RPMI7951 (cell line): ENCODE results near the gene ZIC1. TPM values are rescaled to one million over a fixed set of nuclear protein-coding genes. Genes with fewer than 3 reads are reported as not detected.
A peak's percentile ranks its signal among the peaks of the same experiment; 100 is the strongest.

Experiments
- DNase-seq: peaks from one replicate; pipeline ENCODE4 v3.0.0-alpha.2; 2012; ENCODE audit warnings: low read depth
- total RNA-seq: library from RNA; depleted of rRNA; stranded (reverse); fragments of >200 nt; shearing (Covaris generic); gene quantifications from 2 replicates; pipeline ENCODE4 v1.2.3, GENCODE V29; 2014; rRNA removed

The ZIC1 gene
- total RNA-seq, result 12.1 and 12.2 TPM in 2 replicates

DNA sequence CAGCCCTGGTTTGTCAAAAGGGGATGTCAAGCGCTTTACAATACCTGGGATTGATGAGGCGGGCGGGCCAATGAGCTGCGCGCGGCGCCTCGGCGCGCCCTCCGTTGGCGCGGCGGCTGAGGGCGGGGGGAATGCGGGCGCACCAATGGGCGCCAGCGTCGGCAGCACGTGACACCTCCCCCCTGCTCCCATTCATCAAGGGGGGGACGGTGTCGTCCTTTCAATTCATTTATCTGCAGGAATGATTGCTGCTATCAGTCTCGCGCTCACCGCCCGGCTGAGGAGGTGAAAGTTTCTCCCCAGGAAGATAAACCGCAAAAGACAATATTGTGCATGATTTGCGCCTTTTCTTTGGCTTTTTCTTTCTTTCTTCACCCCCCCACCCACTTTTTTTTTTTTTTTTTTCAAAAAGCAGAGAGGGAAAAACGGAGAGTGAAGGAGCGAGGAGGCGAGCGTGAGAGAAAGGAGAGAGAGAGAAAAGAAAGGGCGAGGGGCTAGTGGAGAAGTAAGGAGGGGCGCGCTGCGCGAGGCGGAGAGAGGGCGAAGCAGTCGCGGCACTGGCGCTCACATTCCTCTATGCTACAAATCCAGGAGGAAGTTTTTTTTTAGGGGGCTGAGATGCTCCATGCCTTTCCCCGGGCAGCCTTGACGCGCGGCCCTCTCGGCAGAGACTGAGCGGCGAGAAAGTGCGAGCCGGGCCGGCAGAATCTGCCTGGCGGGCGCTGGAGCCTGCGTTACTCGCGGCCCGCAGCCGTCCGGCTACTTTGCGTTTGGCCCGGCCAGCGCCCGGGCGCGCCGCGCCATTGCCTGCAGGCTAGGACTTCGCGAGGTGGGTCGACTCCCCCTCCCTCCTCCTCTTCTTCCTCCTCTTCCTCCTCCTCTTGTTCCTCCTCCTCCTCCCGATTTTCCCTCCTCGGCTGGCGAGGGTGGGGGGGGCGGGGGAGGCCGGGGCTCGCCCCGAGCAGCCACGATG is at the start of gene ZIC1:
TSS of gene ZIC1 (plus strand) at position 223 of the 973 bp plus-strand sequence. CDS start at position 971, 748 bp downstream.
- peak; percentile 87 for DNase-seq

DNA sequence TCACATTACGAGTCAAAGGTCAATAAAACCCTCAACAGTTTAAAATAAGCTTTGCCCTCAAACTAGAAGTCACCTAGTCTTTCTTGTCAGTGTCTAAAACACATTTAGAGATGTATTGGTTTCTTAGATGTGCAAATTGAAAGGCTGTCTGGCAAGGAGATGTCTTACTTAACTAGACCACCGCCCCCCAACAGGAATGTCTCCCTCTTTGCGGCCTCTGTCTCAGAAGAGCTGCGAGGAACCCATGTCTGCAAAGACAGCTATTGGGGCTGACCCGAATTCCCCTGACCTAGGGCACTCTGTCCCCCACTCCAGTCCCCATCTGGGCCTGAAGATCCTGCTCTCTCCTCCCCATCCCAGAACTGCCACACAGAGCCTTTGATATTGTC is 49.1 kb upstream of the ZIC1 start:
- DNase-seq, result no peak

DNA sequence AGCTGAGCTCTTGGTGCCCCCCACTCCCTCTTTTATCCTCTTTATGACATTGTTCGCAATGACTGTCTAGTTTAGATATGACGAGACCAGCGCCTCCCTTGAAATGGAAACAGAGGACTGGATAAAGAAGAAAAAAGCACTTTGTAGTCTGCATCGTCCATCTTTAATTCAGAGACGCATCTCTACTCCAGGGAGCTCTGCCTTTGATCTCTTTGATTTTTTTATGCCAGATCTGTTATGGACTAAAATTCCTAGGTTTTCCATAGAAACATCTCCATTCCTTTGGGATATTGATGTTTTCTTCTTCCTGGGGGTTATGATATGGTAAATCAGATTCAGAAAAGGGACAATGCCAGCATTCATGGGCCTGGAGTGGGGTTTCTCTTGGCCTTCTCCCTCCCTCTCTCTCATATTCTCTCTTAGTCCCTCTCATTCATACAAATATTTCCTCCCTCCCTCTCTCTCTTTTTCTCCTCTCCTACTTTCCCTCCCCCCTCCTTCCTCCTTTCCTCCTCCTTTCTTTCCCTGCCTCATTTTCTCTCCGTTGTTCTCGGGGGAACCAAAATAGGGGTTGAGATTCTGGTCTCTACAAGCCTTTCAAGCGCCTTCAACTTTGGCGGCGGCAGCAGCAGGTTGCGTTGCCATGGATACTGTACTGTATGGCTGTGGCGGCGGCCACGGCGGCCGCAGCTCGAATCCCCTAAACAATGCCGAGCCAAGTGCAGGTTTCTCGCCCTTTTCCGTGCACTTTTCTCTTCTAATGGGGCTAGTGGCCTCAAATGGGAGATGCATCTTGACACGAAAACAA is 48.3 kb upstream of the ZIC1 start:
- DNase-seq, result peak; percentile 24

DNA sequence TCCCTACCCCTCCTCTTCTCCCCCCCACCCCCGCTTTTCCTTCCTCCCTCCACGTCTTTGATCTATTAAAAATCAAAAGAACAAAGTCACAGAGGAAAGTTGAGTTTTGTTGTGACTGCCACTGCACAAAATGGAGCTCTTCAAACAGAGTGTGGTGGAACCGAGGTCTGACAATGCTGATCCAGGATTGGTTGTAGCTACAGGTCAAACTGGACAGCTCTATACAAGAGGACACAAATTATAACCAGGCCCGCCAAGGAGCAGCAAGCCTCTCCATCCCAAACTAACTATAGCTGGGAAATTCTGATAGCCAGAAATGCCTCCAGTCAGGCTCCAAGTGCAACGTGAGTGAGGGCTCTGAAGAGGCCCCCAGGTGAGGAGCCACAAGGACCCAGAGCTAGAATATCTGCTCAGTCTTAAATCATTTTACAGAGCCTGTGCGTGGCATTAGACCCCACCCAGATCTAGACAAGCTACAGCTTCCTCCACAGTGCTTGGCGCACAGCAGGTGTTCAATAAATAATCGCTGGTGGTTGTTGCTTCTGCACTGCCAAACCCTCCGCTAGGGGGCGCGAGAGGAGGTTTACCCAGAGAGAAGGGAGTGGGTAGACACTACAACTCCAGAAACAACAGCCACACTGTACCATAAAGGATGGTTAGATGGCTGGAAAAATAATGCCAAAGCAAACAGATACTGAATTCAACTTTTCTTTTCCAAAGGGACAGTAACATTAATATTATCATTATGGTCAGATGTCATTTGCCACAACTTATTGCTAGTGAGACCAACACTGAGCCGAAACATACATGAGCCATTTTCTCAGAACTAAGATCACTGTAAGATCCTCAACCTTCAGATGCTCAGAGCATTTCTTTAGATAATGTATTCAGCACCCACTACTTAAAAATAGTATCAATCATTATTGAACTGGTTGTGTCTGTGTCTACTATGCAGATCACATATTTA is 47.4 kb upstream of the ZIC1 start:
- DNase-seq, result peak; percentile 30

DNA sequence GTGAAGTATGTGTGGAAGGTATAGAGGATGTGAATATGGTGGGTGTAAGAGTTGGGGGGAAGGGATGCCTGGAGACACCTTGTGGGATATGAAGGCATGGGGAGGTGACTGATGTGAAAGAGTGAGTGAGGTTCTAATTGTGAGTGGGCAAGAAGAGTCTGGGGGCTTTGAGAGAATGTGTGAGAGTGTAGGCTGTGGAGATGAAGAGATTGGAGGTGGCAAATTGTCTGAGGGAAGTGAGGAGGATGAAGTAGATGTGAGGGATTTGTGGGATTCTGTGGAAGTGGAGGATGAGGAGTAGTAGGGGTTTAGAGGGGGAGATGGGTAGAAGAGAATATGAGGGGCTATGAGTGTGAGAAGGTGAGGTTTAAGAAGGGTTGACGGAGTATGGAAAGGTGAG is 44.4 kb upstream of the ZIC1 start:
- no peak for DNase-seq

DNA sequence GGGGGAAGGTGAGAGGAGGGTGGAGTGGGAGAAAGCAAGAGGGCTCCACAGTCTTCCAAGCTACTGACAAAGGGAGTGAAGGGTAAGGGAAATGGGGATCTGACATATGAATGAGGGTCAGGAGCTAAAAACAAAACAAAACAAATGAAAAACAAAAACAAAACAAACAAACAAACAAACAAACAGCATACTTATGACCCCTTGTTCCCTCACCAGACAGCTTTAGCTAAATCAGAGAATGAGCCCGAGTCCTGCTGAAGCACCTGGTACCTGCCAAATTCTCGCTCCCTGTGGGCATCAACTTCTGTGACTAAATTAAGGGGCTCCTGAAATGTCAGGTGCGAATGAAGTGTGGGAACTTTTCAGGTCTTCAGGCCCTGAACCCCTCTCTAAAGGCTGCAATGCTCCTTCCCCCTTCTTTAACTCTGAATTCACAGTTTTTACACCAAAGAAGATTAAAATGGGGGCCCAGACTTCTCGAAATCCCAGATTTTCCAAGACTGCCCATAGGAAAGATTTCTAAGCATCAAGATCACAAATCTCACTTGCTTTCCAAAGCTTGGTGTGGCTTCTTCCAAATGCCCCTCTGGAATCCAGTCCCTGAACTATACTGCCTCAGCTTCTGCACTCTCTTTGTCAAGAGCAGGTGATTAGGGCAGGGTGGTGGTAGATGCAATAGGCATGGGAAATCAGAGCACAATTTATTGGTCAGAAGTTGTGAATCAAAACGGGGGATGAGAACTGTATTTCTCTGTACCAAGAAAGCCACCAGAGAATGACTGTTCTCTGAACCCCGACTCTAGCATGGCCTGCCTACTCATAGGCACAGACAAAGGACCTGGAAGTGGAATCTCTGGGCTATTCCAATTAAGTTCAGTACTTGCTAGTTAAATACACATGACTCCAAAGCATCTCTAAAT is 43.7 kb upstream of the ZIC1 start:
- DNase-seq, result no peak

DNA sequence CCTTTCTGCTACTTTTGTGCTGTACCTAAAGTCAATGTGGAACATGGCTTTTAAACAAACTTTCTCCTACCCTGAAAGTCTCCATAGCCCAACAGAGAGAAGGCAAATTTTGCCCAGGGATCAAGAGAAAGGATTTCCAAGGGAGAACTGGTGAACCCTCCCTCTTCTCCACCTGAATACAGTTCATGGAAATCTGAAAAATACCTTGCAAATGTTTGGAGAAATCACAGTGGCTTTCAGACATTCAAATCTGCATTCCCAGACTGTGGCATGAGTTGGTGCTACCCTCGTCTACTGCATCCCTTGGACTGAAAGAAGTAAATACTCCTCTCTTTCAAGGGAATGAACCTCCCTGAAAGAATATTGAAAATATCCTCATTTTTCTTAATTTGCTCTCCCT is 41.5 kb upstream of the ZIC1 start:
- DNase-seq, result no peak

DNA sequence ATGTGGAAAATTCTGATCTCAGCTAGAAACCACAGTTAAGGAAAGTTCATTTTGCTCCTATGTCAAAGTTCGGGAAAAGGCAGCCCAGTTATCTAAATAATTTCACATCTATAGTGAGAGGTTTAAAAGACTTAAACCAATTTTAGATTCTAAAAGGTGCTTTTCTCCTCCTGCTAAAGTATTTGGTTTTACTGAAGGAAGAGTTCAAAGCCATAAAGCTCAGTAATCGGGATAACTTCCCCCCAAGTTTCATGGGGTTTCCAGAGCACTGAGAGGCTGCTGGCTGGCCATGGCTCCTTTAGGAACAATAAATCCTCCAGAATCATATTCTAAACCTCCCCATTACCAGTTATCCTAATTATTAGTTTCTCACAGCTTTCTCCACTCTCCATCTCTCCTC is 41.0 kb upstream of the ZIC1 start:
- DNase-seq, result no peak

DNA sequence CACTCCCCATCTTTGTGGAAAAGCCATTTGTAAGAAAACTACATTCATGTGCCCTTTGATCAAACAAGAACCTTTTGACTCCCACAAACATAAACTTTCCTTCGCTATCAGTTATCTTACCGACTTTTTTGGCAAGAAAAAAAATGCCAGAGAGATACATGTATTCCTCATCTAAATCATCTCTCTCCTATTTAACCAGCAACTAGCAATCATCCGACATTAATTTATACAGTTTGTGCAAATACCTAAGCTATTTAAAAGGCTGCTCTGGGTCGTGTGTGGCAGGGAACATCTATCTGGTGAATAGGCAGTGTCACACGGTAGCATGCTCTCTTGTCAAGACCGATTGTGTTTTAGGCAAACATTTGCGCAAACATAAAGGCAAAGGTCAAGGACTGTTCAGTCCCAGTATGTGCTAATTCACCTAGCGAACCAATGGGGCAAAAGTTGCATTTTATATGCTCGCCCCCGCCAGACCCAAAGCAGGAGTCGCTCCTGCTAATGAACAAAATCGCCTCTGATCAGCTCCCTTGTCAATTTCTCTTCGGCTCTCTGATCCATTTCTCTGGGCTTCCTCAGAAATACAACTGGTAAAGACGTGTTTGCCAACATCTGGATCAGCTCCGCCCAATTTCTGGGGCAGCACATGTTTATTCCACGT is 40.5 kb upstream of the ZIC1 start:
- DNase-seq, result no peak

DNA sequence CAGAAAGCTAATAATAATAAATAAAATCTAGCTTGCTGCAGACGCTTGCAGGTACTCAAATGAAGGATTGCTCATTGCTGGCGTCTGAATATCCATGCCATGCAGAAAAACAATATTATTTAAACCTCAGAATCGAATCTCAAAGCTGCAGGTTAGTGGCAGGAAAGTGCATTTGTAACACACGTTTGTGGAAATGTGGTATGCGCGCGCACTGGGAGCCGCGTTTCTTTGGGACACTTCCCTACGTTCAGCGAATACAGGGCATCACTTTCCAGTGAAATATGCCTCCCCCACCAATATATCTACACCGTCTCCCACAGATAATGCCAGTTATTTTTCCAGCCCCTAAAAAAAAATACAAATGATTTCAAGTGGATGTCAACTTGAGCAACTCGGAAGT is 39.9 kb upstream of the ZIC1 start:
- no peak for DNase-seq

DNA sequence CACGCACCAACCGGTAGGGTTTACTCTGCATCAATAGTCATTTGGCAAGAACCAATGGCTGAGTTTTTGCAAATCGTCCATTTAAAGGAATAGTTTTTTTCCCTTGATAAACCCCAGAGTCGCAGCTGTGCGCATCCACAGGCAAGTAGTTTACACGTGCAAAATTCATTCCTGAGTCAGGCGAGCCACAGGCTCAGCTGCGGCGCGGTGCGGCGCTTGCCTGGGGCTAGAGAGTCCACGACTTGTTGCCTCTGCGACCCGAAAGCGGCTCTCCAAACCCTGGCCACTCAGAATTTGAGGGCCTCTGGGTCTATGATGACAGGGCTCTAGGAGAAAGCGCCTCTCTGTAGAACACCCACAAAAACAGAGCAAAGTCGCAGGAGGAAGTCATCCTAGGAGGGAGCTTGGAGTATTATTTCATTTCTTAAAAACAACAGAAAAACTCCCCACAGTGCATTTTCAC is 39.5 kb upstream of the ZIC1 start:
- peak; percentile 20 for DNase-seq

DNA sequence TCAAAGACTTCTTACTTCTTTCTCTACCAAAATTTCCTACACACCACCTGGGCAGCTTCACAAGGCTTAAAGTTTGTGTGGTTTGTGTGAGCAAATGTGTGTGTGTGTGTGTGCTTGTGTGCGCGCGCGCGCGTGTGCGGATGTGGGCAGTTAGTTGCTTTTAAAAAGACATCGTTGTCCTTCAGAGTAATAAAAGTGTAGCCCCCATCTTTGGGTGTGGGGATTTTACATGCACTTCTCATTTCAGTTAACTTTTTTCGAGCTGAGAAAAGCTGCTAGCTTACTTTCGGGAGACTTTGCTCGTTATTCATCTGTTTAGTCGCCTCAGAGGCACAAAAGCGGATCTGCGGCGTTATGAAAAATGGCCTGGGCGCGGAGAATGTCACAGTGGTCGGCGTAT is 38.8 kb upstream of the ZIC1 start:
- no peak for DNase-seq

DNA sequence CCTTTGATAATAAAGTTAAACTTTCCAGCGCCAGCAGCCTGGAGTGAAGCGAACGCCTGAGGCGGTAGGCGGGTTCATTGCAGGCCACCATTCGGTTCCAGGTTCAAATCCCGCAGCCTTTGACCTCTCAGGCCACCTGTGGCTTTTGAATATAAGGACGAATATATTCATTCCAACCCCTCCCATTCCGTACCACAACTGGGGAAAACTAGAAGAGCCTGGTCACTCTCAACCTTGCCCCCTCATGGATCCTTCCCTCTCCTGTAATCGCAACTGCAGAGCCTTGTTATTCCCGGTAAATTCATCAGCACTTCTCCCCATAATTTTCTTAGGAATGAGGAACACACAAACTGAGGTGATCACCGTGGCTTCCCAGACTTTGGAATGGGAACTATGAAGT is 38.0 kb upstream of the ZIC1 start:
- no peak for DNase-seq

DNA sequence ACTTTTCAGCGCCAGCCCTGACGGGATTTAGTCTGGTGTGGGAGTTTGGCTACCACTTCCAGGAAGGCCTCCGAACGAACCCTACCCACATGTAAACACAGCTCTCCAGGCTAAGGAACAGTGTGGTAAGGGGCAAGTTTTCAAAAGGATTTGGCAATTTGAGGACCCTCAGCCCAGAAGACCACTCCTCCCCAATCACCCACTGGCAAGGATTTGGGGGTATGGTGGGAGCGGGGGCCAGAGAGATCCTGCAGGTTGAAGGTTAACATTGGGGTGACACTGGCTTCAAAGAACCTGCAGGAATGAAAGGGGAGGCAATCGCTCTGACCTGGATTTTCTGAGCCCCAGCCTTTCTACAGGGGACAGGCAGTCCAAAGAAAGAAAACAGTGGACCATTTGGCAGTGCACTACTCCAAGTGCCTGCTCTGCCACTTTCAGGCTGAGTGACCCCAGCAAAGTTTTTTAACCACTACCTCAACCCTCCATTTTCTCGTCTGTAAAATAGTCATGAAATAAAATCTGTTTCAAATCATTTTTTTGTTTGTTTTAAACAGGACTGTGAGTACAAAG is 37.3 kb upstream of the ZIC1 start:
- no peak for DNase-seq

DNA sequence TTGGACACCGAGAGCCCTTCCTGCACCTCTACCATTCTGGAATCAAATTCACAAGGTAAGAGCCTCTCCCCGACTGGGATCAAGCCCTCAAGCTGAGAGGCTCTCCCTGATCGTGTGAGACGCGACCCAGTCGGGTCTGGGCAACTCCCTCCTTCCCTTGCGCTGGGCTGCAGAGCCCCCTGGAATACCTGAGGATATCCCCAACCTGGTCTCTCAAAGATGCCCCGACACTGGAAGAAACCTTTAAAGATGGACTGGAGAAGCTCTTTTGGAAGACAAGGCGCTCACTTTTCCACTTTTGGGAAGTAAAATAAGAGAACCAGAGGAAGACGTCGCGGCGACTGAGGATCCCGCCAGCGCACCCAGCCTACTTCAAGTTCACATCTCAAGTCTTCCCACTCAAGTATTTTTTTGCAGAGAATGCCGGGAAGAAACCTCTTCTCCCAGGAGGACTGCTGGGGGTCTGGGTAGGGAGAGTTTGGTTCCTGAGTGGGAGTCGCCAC is 36.6 kb upstream of the ZIC1 start:
- DNase-seq, result no peak

DNA sequence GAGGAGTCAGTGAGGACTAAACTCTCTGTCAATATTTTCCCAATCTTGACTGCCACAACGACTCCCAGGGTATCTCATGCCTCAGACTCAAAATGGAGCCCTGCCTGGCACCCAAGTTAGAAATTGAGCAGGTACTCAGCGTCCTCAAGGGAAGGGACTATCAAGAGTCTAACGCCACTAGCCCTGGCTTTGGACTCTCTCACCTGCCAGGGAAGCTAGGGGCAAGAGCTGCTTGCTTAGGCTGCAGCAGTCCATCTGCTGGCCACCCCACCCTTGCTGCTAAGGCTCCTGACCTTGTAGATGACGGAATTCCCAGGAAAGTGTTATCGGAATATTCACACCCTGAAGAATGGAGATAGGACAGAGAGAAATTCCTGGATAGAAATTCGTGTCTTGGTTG is 35.9 kb upstream of the ZIC1 start:
- no peak for DNase-seq

DNA sequence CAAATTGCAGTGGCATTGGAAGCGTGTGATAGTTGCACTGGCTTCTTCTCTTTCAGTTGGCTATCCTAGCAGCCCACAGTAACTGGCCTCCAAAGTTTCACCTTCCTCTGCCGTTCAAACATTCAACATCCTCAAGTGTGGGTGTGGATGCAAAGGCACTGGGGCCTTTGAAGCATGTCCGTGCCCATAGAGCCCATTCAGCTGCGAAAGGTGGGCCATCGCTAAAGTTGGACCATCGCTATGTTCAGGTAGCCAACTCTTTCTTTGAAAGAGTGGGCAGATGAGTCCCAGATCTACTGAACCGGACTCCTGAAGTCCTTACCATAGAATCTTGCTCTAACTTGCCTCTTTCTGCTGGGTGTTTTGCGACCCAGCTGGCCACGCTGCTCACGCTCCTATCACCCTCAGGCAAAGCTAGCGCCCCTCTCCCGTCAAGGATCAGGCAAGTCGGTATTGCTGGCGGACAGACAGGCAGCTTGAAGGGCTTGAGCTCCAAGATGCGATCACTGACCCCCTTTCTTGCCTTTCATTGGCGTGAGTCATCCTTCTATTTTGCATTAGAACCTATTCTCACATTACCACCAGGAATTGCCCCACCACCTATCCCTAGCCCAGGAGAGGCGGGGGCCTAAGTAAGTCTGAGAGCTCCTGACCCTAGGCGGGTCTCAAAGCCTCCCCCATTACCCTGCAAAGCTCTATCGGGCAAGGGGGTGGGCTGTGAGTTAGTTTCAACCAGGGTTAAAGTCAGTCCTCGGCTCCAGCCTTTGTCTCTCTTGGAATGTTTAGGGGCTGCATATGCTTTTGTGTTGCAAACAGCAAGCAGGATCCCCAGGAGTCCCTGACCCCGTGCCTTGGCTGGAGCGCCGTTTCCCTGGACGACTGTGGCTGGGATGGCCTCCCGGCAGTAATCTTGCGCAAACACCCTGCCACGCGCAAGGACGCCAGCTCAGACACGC is 31.5 kb upstream of the ZIC1 start:
- DNase-seq, result no peak

DNA sequence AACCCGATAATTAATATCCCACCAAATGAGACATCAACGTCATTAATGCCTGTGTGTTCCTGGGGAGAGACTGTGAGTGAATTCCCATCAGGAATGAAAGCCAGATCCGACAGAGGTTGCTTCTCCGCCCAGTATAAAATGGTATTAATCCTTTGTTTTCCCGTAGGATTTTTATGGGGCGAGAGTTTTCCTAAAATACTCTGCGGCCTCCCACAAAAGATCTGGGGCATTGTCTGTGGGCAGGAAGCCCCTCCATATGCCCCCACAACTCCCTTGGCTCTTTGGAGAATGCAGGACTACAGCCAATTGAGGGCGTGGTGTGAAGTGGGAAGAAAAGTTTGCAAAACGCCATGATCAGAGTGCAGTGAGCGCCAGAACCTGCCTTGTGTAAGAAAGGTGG is 29.5 kb upstream of the ZIC1 start:
- DNase-seq, result no peak
